Lung (tissue), 12 donors: Measurements from ENCODE around the gene IDH3A. TPM values are rescaled to one million over a fixed set of nuclear protein-coding genes. Genes with fewer than 3 reads are reported as not detected.

Experiments used
- ATAC-seq: fragments of 200-7000 bp; cut with Tn5 transposase; one replicate; pipeline ENCODE4 v1.9.1; 2020; ENCODE audit warnings: moderate number of reproducible peaks; ENCODE audit not compliant: insufficient read depth, low FRiP score
- DNase-seq, 3 donors: peaks; one replicate each; pipeline ENCODE4 v3.0.0-alpha.2; 2013 to 2017
- H3K27ac ChIP-seq, 2 donors: one replicate each; pipeline ENCODE4 v1.5.1; 2013; ENCODE audit warnings: mild to moderate bottlenecking in 2 of 2, moderate library complexity in 2 of 2, control low read depth in 1 of 2, inconsistent platforms in 1 of 2, low read depth in 1 of 2, low read length in 1 of 2
- H3K27me3 ChIP-seq, 3 donors: one replicate each; pipeline ENCODE4 v1.5.1; 2013; ENCODE audit warnings: low read length in 2 of 3; ENCODE audit not compliant: control insufficient read depth in 3 of 3, insufficient read depth in 3 of 3
- H3K36me3 ChIP-seq, 4 donors: one replicate each; pipeline ENCODE4 v1.5.1; 2013; ENCODE audit warnings: low read length in 4 of 4, mild to moderate bottlenecking in 1 of 4, moderate library complexity in 1 of 4; ENCODE audit not compliant: control insufficient read depth in 4 of 4, insufficient read depth in 4 of 4
- H3K4me1 ChIP-seq, 5 donors: one replicate each; pipeline ENCODE4 v1.5.1; 2013; ENCODE audit warnings: low read length in 5 of 5, mild to moderate bottlenecking in 2 of 5, moderate library complexity in 1 of 5; ENCODE audit not compliant: control insufficient read depth in 5 of 5, insufficient read depth in 5 of 5
- H3K4me3 ChIP-seq: one replicate; pipeline ENCODE4 v1.5.1; 2013; ENCODE audit warnings: mild to moderate bottlenecking, control low read depth, moderate library complexity
- H3K9ac ChIP-seq, 2 donors: one replicate each; pipeline ENCODE4 v1.5.1; 2013; ENCODE audit warnings: low read length in 2 of 2, control low read depth in 1 of 2; ENCODE audit not compliant: insufficient read depth in 1 of 2
- H3K9me3 ChIP-seq, 4 donors: one replicate each; pipeline ENCODE4 v1.5.1; 2013; ENCODE audit warnings: low read length in 3 of 4, mild to moderate bottlenecking in 1 of 4, moderate library complexity in 1 of 4; ENCODE audit not compliant: control insufficient read depth in 4 of 4, insufficient read depth in 3 of 4
- WGBS, 2 donors: extraction: QIAGEN DNeasy Blood & Tissue Kit; methylation state at CpG; one replicate each; pipeline ENCODE4 v1.1.7; 2013; 5-methylcytosine and 5-hydroxymethylcytosine counted together
- polyA plus RNA-seq, 2 donors: library from polyadenylated mRNA; stranded (reverse); fragments of 200-250 nt; gene quantifications; one replicate each; pipeline ENCODE4 v1.2.1, GENCODE V29; 2013
- total RNA-seq, 2 donors: library from RNA; depleted of rRNA in 1 of 2; stranded (reverse); fragments of >200 nt in 1 of 2; gene quantifications; one replicate each; pipeline ENCODE4 v1.2.1, GENCODE V29; 2014 to 2021
- TF ChIP-seq, protein P1 (sequence below): IDR thresholded peaks from 2 replicates; pipeline ENCODE4 v1.5.1; 2012; ENCODE audit warnings: mild to moderate bottlenecking; ENCODE audit errors: control extremely low read depth, extremely low read depth
- donor health status: control.
- donor health status: control.
- donor health status: Bipolar disorder and iron deficiency.
- donor health status: healthy.
- donor health status: DM: yes; HTN: yes; CAD: no.

IDH3A gene
- total and polyA plus RNA-seq, 4 donors, result 28.6 to 83.2 (median 45.5) TPM

DNA sequence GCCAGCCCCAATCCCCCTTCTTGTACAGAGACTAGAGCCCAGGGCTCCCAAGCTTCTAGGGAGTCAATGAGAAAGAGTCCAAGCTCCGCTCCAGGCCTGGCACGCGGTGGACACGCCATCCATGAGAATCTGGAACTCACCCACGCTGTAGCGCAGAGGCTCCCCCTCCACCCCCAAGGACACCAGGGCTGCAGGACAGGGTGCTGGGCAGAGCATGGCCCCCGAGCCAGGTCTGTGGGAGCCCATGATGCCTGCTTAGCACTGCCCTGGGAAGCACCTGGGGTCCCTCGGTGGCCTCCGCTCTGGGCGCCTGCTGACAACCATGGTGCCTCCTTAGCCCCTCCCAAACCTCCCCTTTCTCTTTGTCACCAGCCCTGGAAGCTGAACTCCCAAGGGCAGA lies 56.7 kb downstream of the IDH3A start:
- ATAC-seq, result no peak
- 93 to 94% methylated on average over 10 of the region's 10 CpGs for WGBS, 2 donors
- no peak for DNase-seq
- Histone ChIP-seq H3K27ac (no peak overlapping the region), H3K9ac (no peak overlapping the region), H3K4me1 (peaks cover 0 to 4% (median 0%) of the 10 kb centered on the region in 5 donors), H3K27me3 (no peaks in the 10 kb centered on the region), H3K4me3 (no peak overlapping the region), H3K9me3 (no peaks in the 10 kb centered on the region), H3K36me3 (no peaks in the 10 kb centered on the region)
- TF ChIP-seq, protein P1, sequence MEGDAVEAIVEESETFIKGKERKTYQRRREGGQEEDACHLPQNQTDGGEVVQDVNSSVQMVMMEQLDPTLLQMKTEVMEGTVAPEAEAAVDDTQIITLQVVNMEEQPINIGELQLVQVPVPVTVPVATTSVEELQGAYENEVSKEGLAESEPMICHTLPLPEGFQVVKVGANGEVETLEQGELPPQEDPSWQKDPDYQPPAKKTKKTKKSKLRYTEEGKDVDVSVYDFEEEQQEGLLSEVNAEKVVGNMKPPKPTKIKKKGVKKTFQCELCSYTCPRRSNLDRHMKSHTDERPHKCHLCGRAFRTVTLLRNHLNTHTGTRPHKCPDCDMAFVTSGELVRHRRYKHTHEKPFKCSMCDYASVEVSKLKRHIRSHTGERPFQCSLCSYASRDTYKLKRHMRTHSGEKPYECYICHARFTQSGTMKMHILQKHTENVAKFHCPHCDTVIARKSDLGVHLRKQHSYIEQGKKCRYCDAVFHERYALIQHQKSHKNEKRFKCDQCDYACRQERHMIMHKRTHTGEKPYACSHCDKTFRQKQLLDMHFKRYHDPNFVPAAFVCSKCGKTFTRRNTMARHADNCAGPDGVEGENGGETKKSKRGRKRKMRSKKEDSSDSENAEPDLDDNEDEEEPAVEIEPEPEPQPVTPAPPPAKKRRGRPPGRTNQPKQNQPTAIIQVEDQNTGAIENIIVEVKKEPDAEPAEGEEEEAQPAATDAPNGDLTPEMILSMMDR, result no peak

DNA sequence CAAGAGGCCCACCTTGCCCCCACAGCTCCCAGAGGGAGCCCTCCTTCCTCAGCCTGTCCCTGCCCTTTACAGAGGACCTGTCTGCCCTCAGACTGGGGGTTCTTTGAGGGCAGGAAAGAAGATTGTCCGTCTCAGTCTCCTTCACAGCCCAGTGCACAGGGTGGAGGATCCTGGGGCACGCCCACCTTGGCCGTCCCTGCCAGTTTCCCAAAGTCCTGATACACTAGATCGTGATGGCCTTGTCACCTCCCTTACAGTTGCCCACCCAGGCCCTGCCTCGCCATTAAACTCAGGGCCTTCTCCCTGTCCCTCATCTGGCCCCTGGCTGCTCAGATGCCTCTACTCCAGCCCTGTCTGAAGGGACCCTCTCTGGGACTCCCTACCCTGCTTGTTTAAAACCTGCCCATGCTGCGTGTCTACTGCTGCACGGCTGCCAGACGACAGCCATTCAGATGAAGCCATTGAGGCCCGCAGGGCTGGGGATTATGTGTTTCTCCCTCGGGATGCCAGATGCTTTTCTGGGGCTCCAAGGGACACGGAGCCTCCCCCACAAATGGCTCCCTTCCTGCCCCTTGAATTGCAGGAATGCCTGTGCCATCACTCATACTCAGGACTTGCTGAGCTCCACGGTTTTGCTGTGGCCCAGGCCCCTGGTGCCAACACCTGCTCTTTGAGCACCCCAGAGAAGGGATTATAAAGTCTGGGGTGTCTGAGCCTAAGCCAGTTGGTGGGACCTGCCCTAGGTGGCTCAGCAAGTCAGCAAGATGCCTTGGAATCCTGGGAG lies 57.4 kb downstream of the IDH3A start:
- TF ChIP-seq, protein P1, result no peak
- Histone ChIP-seq H3K9ac (no peak overlapping the region), H3K4me3 (no peak overlapping the region), H3K27me3 (no peaks in the 10 kb centered on the region), H3K36me3 (no peaks in the 10 kb centered on the region), H3K27ac (no peak overlapping the region), H3K4me1 (peaks cover 0 to 4% (median 0%) of the 10 kb centered on the region in 5 donors), H3K9me3 (no peaks in the 10 kb centered on the region)
- no peak for ATAC-seq
- DNase-seq, result no peak
- 79 to 87% methylated on average over 12 of the region's 12 CpGs for WGBS, 2 donors

DNA sequence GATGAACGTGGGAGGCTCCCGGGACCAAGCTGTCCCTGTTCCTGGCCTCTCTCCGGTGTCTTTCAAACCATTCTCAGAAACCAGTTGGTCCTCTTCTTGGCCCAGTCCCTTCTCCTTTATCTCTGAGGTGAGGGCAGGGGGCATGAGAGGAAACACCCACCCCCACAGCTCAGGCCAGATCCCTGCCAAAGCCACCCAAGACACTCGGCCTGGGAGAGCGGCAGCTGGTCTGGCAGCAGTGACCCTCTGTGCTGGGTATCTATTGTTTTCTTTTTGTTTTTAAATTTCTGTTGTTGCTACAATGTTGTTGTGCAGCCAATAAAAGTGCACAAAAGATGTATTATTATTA lies 57.9 kb downstream of the IDH3A start:
- peaks cover 0 to 4% (median 0%) of the 10 kb centered on the region in 5 donors for H3K4me1 ChIP-seq
- no peak overlapping the region for H3K4me3 ChIP-seq
- TF ChIP-seq, protein P1, result no peak
- H3K9ac ChIP-seq, result no peak overlapping the region
- H3K36me3 ChIP-seq, result no peaks in the 10 kb centered on the region
- no peaks in the 10 kb centered on the region for H3K9me3 ChIP-seq
- 90 to 99% methylated on average over 5 of the region's 5 CpGs for WGBS, 2 donors
- H3K27me3 ChIP-seq, result no peaks in the 10 kb centered on the region
- no peak overlapping the region for H3K27ac ChIP-seq
- ATAC-seq (no peak), DNase-seq (no peak)
